NCI-H460 (cell line): ENCODE results near the gene SSX5. TPM values are rescaled to one million over a fixed set of nuclear protein-coding genes. Genes with fewer than 3 reads are reported as not detected.
"Not testable (repeated sequence)": the region's sequence is repeated elsewhere in the genome, so short reads cannot be mapped to it uniquely, and the experiment has no call there.

ENCODE experiments used
- DNase-seq: peaks from one replicate; pipeline ENCODE4 v3.0.0-alpha.2; 2016; ENCODE audit warnings: low read depth; ENCODE audit errors: extremely low read depth
- polyA plus RNA-seq: library from polyadenylated mRNA; depleted of rRNA; stranded (reverse); fragments of >200 nt; gene quantifications from 2 replicates; pipeline ENCODE4 v1.2.3, GENCODE V29; 2014; cell fraction: nucleus; rRNA removed
- small RNA-seq, 2 experiments: library from RNA; depleted of rRNA; stranded (forward); fragments of <200 nt; gene quantifications; one replicate each; pipeline ENCODE3, GENCODE V24; 2014
- total RNA-seq: library from RNA; depleted of rRNA; stranded (reverse); fragments of >200 nt; shearing (Covaris generic); gene quantifications from 2 replicates; pipeline ENCODE4 v1.2.3, GENCODE V29; 2014; rRNA removed

SSX5 gene
- not detected in 2 replicates for total RNA-seq
- not detected in 2 replicates for polyA plus RNA-seq

GRCh38 chrX:48196745-48197201, at the start of gene SSX5:
Gene SSX5, minus strand, starts transcription at chrX:48196795. Its CDS starts 1,437 bp downstream, at chrX:48195358.
- no peak for DNase-seq

GRCh38 chrX:48224196-48224595, 27.6 kb upstream of the SSX5 start:
- not testable (repeated sequence) for DNase-seq

- not testable (repeated sequence) for DNase-seq
These were observed 17.7 kb upstream of the SSX5 start for GRCh38 chrX:48214341-48214740.

- not testable (repeated sequence) for DNase-seq
These were observed 6.6 kb downstream of the SSX5 start for GRCh38 chrX:48190024-48190423.

GRCh38 chrX:48181882-48182281, 14.7 kb downstream of the SSX5 start:
- not testable (repeated sequence) for DNase-seq

- no peak for DNase-seq
These were observed 15.8 kb downstream of the SSX5 start for GRCh38 chrX:48180811-48181210.

- no peak for DNase-seq
These were observed 16.9 kb downstream of the SSX5 start for GRCh38 chrX:48179691-48180090.

GRCh38 chrX:48166322-48166721, 30.3 kb downstream of the SSX5 start:
- DNase-seq: not testable (repeated sequence)

- no peak for DNase-seq
These were observed 31.4 kb downstream of the SSX5 start for GRCh38 chrX:48165241-48165640.

GRCh38 chrX:48156014-48156413, 40.6 kb downstream of the SSX5 start:
- DNase-seq: no peak

- no peak for DNase-seq
These were observed 41.8 kb downstream of the SSX5 start for GRCh38 chrX:48154796-48155195.

- DNase-seq: no peak
These were observed 42.8 kb downstream of the SSX5 start for GRCh38 chrX:48153769-48154168.

- not testable (repeated sequence) for DNase-seq
These were observed 53.9 kb downstream of the SSX5 start for GRCh38 chrX:48142697-48143096.

- DNase-seq: not testable (repeated sequence)
These were observed 54.6 kb downstream of the SSX5 start for GRCh38 chrX:48141810-48142508.

- not testable (repeated sequence) for DNase-seq
These were observed 57.5 kb downstream of the SSX5 start for GRCh38 chrX:48139076-48139475.

Small RNA genes within 50 kb of the gene (small RNA-seq; reads per million reads assigned to genes)
- gene AC245047.3 (0 reads per million in 2 experiments), gene AC245047.7 (0 reads per million in 2 experiments), gene RNA5SP503 (0 reads per million in 2 experiments), gene RNU6-707P (0 to 0.12 reads per million in 2 experiments)

Other genes starting within 250 kb of the SSX5 start
- gene ZNF182, start 192.8 kb downstream of the SSX5 start, total RNA-seq: 4.4 and 6.6 TPM in 2 replicates
- not detected in 2 replicates for gene SPACA5, start 189.8 kb downstream of the SSX5 start, total RNA-seq
- 1.6 and 2.4 TPM in 2 replicates for gene ZNF630, start 125.2 kb downstream of the SSX5 start, total RNA-seq
- not detected in 2 replicates for gene SPACA5B, start 66.2 kb downstream of the SSX5 start, total RNA-seq
- not detected in 2 replicates for gene SSX1, start 58.6 kb upstream of the SSX5 start, total RNA-seq
- gene SSX3, start 159.9 kb upstream of the SSX5 start, total RNA-seq: not detected in 2 replicates
- not detected in 2 replicates for gene SSX4, start 186.7 kb upstream of the SSX5 start, total RNA-seq
- not detected in 2 replicates for gene SSX4B, start 215.2 kb upstream of the SSX5 start, total RNA-seq